H4 (cell line): ENCODE measurements around the gene ACAN. TPM values are rescaled to one million over a fixed set of nuclear protein-coding genes. Genes with fewer than 3 reads are reported as not detected.

Experiments
- DNase-seq: peaks from one replicate; pipeline ENCODE4 v3.0.0-alpha.2; 2015; ENCODE audit warnings: low spot score
- total RNA-seq: library from RNA; depleted of rRNA; stranded (reverse); fragments of >200 nt; shearing (Covaris generic); gene quantifications from 2 replicates; pipeline ENCODE4 v1.2.3, GENCODE V29; 2014

ACAN gene
- total RNA-seq, 1 experiment from 2014 or later = 0.02 TPM

GRCh38 chr15:88800738-88801137 lies 2.5 kb upstream of the ACAN start:
- no peak for DNase-seq

- no peak for DNase-seq
Measured at GRCh38 chr15:88802250-88802990, 816 bp upstream of the ACAN start.

- no peak for DNase-seq
Measured at GRCh38 chr15:88802991-88803240, 320 bp upstream of the ACAN start.

GRCh38 chr15:88803920-88804247 lies 648 bp downstream of the ACAN start:
- no peak for DNase-seq

GRCh38 chr15:88804257-88804656 lies 1.0 kb downstream of the ACAN start:
- no peak for DNase-seq

- DNase-seq = no peak
Measured at GRCh38 chr15:88805031-88805780, 2.0 kb downstream of the ACAN start.

GRCh38 chr15:88810446-88810845 lies 7.2 kb downstream of the ACAN start:
- DNase-seq = no peak

GRCh38 chr15:88812133-88812532 lies 8.9 kb downstream of the ACAN start:
- DNase-seq = no peak

GRCh38 chr15:88813960-88814359 lies 10.7 kb downstream of the ACAN start:
- no peak for DNase-seq

- DNase-seq = no peak
Measured at GRCh38 chr15:88814393-88814792, 11.2 kb downstream of the ACAN start.

- DNase-seq = no peak
Measured at GRCh38 chr15:88818920-88819319, 15.7 kb downstream of the ACAN start.

- no peak for DNase-seq
Measured at GRCh38 chr15:88821993-88822392, 18.8 kb downstream of the ACAN start.

GRCh38 chr15:88828791-88829190 lies 25.6 kb downstream of the ACAN start:
- DNase-seq = no peak

GRCh38 chr15:88830016-88830415 lies 26.8 kb downstream of the ACAN start:
- DNase-seq = no peak

GRCh38 chr15:88832820-88833730 lies 29.8 kb downstream of the ACAN start:
- no peak for DNase-seq

- DNase-seq = no peak
Measured at GRCh38 chr15:88833731-88834100, 30.5 kb downstream of the ACAN start.

GRCh38 chr15:88834211-88834812 lies 31.1 kb downstream of the ACAN start:
- DNase-seq = peak; percentile 11

- DNase-seq = no peak
Measured at GRCh38 chr15:88835119-88835518, 31.9 kb downstream of the ACAN start.

- DNase-seq = no peak
Measured at GRCh38 chr15:88835646-88836045, 32.4 kb downstream of the ACAN start.

- no peak for DNase-seq
Measured at GRCh38 chr15:88838667-88839066, 35.4 kb downstream of the ACAN start.

- DNase-seq = no peak
Measured at GRCh38 chr15:88839146-88839545, 35.9 kb downstream of the ACAN start.

GRCh38 chr15:88839961-88840360 lies 36.7 kb downstream of the ACAN start:
- DNase-seq = no peak
